HEK293 (cell line): ENCODE results near the gene DDN.

Experiments used
- CTCF ChIA-PET: fragments of 350-600 bp; formaldehyde crosslinking; extraction: SDS; loops from one replicate; lab custom pipeline; 2021; ENCODE audit warnings: antibody characterized with exemption; lab: Yijun Ruan, JAX
- POLR2A ChIA-PET: fragments of 300-600 bp; formaldehyde crosslinking; extraction: SDS; loops from one replicate; lab custom pipeline; 2020; ENCODE audit warnings: antibody characterized with exemption, inconsistent platforms; lab: Yijun Ruan, JAX
- H3K27ac ChIP-seq: fragments of 200-500 bp; sonication (Bioruptor generic); 2 replicates; pipeline ENCODE4 v1.5.1; 2014; ENCODE audit warnings: low read depth, low read length, control low read depth, inconsistent platforms; ENCODE audit errors: extremely low read depth
- H3K36me3 ChIP-seq, 2 experiments: fragments of 200-500 bp in 1 of 2; sonication (Bioruptor generic) in 1 of 2; 1 replicate in 1 of 2; 2 replicates in 1 of 2; pipeline ENCODE4 v1.5.1; 2014 to 2017; ENCODE audit warnings: inconsistent platforms in 2 of 2, low read length in 2 of 2; ENCODE audit not compliant: control insufficient read depth in 2 of 2, insufficient read depth in 1 of 2
- H3K4me1 ChIP-seq: fragments of 200-500 bp; sonication (Bioruptor generic); 2 replicates; pipeline ENCODE4 v1.5.1; 2014; ENCODE audit warnings: mild to moderate bottlenecking, low read length, inconsistent platforms; ENCODE audit not compliant: control insufficient read depth, insufficient read depth
- H3K4me3 ChIP-seq: 2 replicates; pipeline ENCODE4 v1.5.1; 2011; ENCODE audit warnings: low read depth, mild to moderate bottlenecking, control low read depth, low read length, moderate library complexity
- H3K9me3 ChIP-seq: fragments of 200-500 bp; sonication (Bioruptor generic); 2 replicates; pipeline ENCODE4 v1.5.1; 2014; ENCODE audit warnings: low read depth, low read length, inconsistent platforms; ENCODE audit not compliant: control insufficient read depth, insufficient read depth
- GLI2 ChIP-seq: fragments of 450-650 bp; formaldehyde crosslinking; IDR thresholded peaks from 2 replicates; pipeline ENCODE4; 2017; ENCODE audit warnings: missing biosample characterization, missing genetic modification characterization, low read depth, borderline replicate concordance
- GLIS1 ChIP-seq: fragments of 450-650 bp; formaldehyde crosslinking; IDR thresholded peaks from 2 replicates; pipeline ENCODE4 v1.5.1; 2016; ENCODE audit warnings: missing biosample characterization, missing genetic modification characterization
- PRDM1 ChIP-seq: fragments of 450-650 bp; formaldehyde crosslinking; IDR thresholded peaks from 2 replicates; pipeline ENCODE4; 2016; ENCODE audit warnings: missing biosample characterization, missing genetic modification characterization
- SETDB1 ChIP-seq: IDR thresholded peaks from one replicate; pipeline ENCODE4 v1.6.1; 2017; ENCODE audit warnings: mild to moderate bottlenecking, low read length, moderate library complexity, mixed read lengths; ENCODE audit not compliant: insufficient read length
- WT1 ChIP-seq: fragments of 450-650 bp; formaldehyde crosslinking; IDR thresholded peaks from 2 replicates; pipeline ENCODE4 v1.5.1; 2016; ENCODE audit warnings: missing biosample characterization, missing genetic modification characterization
- ZBTB17 ChIP-seq: fragments of 450-650 bp; formaldehyde crosslinking; IDR thresholded peaks from 2 replicates; pipeline ENCODE4 v1.5.1; 2016; ENCODE audit warnings: missing biosample characterization, missing genetic modification characterization
- ZNF138 ChIP-seq: fragments of 450-650 bp; formaldehyde crosslinking; IDR thresholded peaks from 2 replicates; pipeline ENCODE4 v1.5.1; 2016; ENCODE audit warnings: missing biosample characterization, missing genetic modification characterization, borderline replicate concordance
- ZNF16 ChIP-seq: fragments of 450-650 bp; formaldehyde crosslinking; IDR thresholded peaks from 2 replicates; pipeline ENCODE4 v1.5.1; 2016; ENCODE audit warnings: low read depth, missing biosample characterization, missing genetic modification characterization
- ZNF175 ChIP-seq: fragments of 450-650 bp; formaldehyde crosslinking; IDR thresholded peaks from 2 replicates; pipeline ENCODE4 v1.5.1; 2016; ENCODE audit warnings: missing biosample characterization, missing genetic modification characterization
- ZNF214 ChIP-seq: fragments of 450-650 bp; formaldehyde crosslinking; IDR thresholded peaks from 2 replicates; pipeline ENCODE4 v1.5.1; 2017; ENCODE audit warnings: missing biosample characterization, mild to moderate bottlenecking, missing genetic modification characterization, borderline replicate concordance
- ZNF335 ChIP-seq: fragments of 450-650 bp; formaldehyde crosslinking; conservative IDR thresholded peaks from 2 replicates; pipeline ENCODE4 v1.5.1; 2016; ENCODE audit warnings: missing biosample characterization, missing genetic modification characterization
- ZNF362 ChIP-seq: fragments of 450-650 bp; formaldehyde crosslinking; IDR thresholded peaks from 2 replicates; pipeline ENCODE4 v1.5.1; 2016; ENCODE audit warnings: missing biosample characterization, missing genetic modification characterization
- ZNF366 ChIP-seq: fragments of 450-650 bp; formaldehyde crosslinking; conservative IDR thresholded peaks from 2 replicates; pipeline ENCODE4 v1.5.1; 2016; ENCODE audit warnings: missing biosample characterization, missing genetic modification characterization
- ZNF404 ChIP-seq: fragments of 450-650 bp; formaldehyde crosslinking; IDR thresholded peaks from 2 replicates; pipeline ENCODE4 v1.5.1; 2017; ENCODE audit warnings: missing biosample characterization, missing genetic modification characterization
- ZNF416 ChIP-seq: fragments of 450-650 bp; formaldehyde crosslinking; IDR thresholded peaks from 2 replicates; pipeline ENCODE4 v1.5.1; 2016; ENCODE audit warnings: missing biosample characterization, missing genetic modification characterization
- ZNF529 ChIP-seq: fragments of 450-650 bp; formaldehyde crosslinking; IDR thresholded peaks from 2 replicates; pipeline ENCODE4 v1.5.1; 2017; ENCODE audit warnings: missing genetic modification characterization, missing biosample characterization; ENCODE audit not compliant: insufficient replicate concordance
- ZNF549 ChIP-seq: fragments of 450-650 bp; IDR thresholded peaks from 2 replicates; pipeline ENCODE4 v1.5.1; 2018; ENCODE audit warnings: missing biosample characterization, missing genetic modification characterization, mild to moderate bottlenecking, inconsistent platforms, moderate library complexity
- ZNF555 ChIP-seq: fragments of 450-650 bp; formaldehyde crosslinking; conservative IDR thresholded peaks from 2 replicates; pipeline ENCODE4 v1.5.1; 2017; ENCODE audit warnings: missing biosample characterization, mild to moderate bottlenecking, missing genetic modification characterization, inconsistent platforms
- ZNF558 ChIP-seq: fragments of 450-650 bp; formaldehyde crosslinking; IDR thresholded peaks from 2 replicates; pipeline ENCODE4 v1.5.1; 2016; ENCODE audit warnings: missing biosample characterization, missing genetic modification characterization
- ZNF600 ChIP-seq: fragments of 450-650 bp; formaldehyde crosslinking; IDR thresholded peaks from 2 replicates; pipeline ENCODE4 v1.5.1; 2016; ENCODE audit warnings: missing biosample characterization, missing genetic modification characterization
- ZNF654 ChIP-seq: fragments of 450-650 bp; formaldehyde crosslinking; IDR thresholded peaks from 2 replicates; pipeline ENCODE4 v1.5.1; 2016; ENCODE audit warnings: low read depth, missing biosample characterization, missing genetic modification characterization
- ZNF707 ChIP-seq: fragments of 450-650 bp; formaldehyde crosslinking; IDR thresholded peaks from 2 replicates; pipeline ENCODE4 v1.5.1; 2016; ENCODE audit warnings: missing biosample characterization, missing genetic modification characterization
- ZNF776 ChIP-seq: fragments of 450-650 bp; formaldehyde crosslinking; IDR thresholded peaks from 2 replicates; pipeline ENCODE4 v1.5.0; 2017; ENCODE audit warnings: missing biosample characterization, missing genetic modification characterization, borderline replicate concordance
- ZNF843 ChIP-seq: fragments of 450-650 bp; formaldehyde crosslinking; IDR thresholded peaks from 2 replicates; pipeline ENCODE4 v1.5.1; 2016; ENCODE audit warnings: missing biosample characterization, missing genetic modification characterization
- ZSCAN16 ChIP-seq: fragments of 450-650 bp; formaldehyde crosslinking; IDR thresholded peaks from 2 replicates; pipeline ENCODE4 v1.5.1; 2016; ENCODE audit warnings: missing biosample characterization, missing genetic modification characterization
- ZXDB ChIP-seq: fragments of 450-650 bp; formaldehyde crosslinking; IDR thresholded peaks from 2 replicates; pipeline ENCODE4 v1.5.1; 2016; ENCODE audit warnings: missing biosample characterization, missing genetic modification characterization

Gene DDN

GRCh38 chr12:48994224-48995085, 4.7 kb downstream of the DDN start:
- CTCF ChIA-PET = interaction anchor here (0.5 to 5.7 kb wide), 21 partner anchors 8 to 310 kb away, joined by 3 to 53 read pairs (median 4); partner anchors contain the start of genes DDX23 and WNT1
- Histone ChIP-seq H3K27ac (no peak overlapping the region), H3K4me3 (no peak overlapping the region), H3K4me1 (no peaks in the 10 kb centered on the region; the same call in 1 of the 2 replicates), H3K9me3 (no peaks in the 10 kb centered on the region), H3K36me3 (no peaks in the 10 kb centered on the region)
- POLR2A ChIA-PET = interaction anchor here (0.6 kb wide), 1 partner anchor 129 kb away, joined by 5 read pairs; no protein-coding TSS in a partner anchor
- TF ChIP-seq ZNF416 (tag by site-specific recombination) (no peak), ZNF138 (tag by site-specific recombination) (no peak), ZSCAN16 (tag by site-specific recombination) (no peak), ZNF776 (tag by site-specific recombination) (no peak), ZNF214 (tag by site-specific recombination) (no peak), ZNF16 (tag by site-specific recombination) (no peak), ZNF558 (tag by site-specific recombination) (no peak), ZNF529 (tag by site-specific recombination) (no peak), SETDB1 (no peak), ZNF404 (tag by site-specific recombination) (no peak), ZNF335 (no peak), ZNF549 (tag by site-specific recombination) (no peak), ZNF843 (tag by site-specific recombination) (no peak)

- ChIA-PET CTCF (interaction anchor here (0.6 to 5.7 kb wide), 18 partner anchors 8 to 204 kb away, joined by 3 to 53 read pairs (median 4); partner anchors contain the start of genes DDX23, WNT1 and WNT10B), POLR2A (interaction anchor here (1.0 to 1.6 kb wide), 3 partner anchors 24 to 137 kb away, joined by 3 to 6 read pairs (median 4); partner anchors contain the start of genes ARF3 and TUBA1B)
- TF ChIP-seq ZNF366 (peak; percentile 30; the same call in 1 of the 2 replicates), ZSCAN16 (tag by site-specific recombination) (no peak), ZXDB (no peak), GLI2 (no peak), ZNF555 (tag by site-specific recombination) (no peak), ZNF707 (no peak), ZNF175 (no peak), ZNF654 (tag by site-specific recombination) (no peak), ZNF362 (tag by site-specific recombination) (no peak), ZNF600 (tag by site-specific recombination) (peak; percentile 71; the same call in 1 of the 2 replicates), WT1 (0 out of 2 replicates have a peak, but pooled peaks have one; percentile 26), GLIS1 (tag by site-specific recombination) (no peak), ZNF529 (tag by site-specific recombination) (no peak), ZBTB17 (tag by site-specific recombination) (0 out of 2 replicates have a peak, but pooled peaks have one; percentile 31), PRDM1 (tag by site-specific recombination) (no peak)
- H3K4me3 ChIP-seq = no peak overlapping the region
- no peaks in the 10 kb centered on the region for H3K36me3 ChIP-seq
- no peaks in the 10 kb centered on the region; the same call in 1 of the 2 replicates for H3K4me1 ChIP-seq
- H3K9me3 ChIP-seq = no peaks in the 10 kb centered on the region
- no peak overlapping the region for H3K27ac ChIP-seq
Measured at GRCh38 chr12:48993787-48994186, 5.4 kb downstream of the DDN start.
